HG03066 (cell line): ENCODE data around the gene AUNIP.

Experiments used
- ATAC-seq: cut with Tn5 transposase; IDR thresholded peaks from one replicate; pipeline ENCODE4 v1.9.1; 2021; ENCODE audit warnings: low read depth; ENCODE audit not compliant: unreplicated experiment

Gene AUNIP

DNA sequence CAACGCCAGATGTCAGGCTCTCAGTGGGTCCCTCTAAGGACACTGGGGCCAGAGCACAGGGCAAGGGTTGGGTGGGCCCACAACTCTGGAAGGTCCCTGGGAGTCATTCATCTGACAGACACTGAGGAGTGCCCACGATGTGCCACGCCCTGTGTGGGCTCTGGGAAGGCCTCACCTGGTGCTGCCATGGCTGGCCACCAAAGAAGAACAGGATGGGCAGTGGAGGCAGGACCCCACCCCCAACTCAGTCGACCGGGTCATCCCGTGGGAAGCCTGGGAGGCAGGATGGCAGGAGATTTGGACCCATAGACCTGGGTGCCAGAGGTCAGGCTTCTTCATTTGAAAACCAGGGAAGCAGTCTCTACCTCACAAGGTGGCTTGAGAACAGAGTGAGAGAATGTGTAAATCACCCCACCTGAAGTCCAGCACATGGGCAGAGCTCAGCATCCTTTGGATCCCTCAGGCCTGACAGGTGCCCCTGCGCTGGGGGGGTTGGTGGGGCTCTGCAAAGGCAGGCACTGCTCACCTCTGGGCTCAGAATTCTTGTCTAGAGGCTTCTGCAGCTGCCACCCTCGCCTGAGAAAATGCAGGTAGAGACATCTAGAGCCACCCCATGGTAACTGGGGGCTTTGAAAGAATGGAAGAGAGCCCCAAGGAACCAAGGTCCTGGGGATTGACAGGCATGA, 60.4 kb downstream of the AUNIP start:
- ATAC-seq, result no peak

DNA sequence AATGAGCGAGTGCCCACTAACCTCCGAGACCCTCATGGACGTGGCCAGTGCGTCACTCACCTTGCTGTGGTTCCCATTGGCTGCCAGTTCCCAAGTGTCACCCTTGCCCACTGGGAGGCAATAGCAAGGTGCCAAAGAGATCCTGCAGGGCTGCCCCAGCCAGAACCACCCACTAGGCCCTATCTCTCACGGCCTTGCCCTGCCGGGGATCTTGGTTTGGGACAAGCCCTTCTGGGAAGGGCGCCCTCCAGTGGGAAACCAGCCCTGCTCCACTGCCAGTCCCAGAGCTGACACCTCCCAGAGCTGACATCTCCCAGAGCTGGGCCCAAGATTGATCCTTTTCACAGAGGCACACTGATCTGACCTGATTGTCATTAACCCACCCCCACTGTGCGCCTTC, 61.3 kb downstream of the AUNIP start:
- no peak for ATAC-seq

DNA sequence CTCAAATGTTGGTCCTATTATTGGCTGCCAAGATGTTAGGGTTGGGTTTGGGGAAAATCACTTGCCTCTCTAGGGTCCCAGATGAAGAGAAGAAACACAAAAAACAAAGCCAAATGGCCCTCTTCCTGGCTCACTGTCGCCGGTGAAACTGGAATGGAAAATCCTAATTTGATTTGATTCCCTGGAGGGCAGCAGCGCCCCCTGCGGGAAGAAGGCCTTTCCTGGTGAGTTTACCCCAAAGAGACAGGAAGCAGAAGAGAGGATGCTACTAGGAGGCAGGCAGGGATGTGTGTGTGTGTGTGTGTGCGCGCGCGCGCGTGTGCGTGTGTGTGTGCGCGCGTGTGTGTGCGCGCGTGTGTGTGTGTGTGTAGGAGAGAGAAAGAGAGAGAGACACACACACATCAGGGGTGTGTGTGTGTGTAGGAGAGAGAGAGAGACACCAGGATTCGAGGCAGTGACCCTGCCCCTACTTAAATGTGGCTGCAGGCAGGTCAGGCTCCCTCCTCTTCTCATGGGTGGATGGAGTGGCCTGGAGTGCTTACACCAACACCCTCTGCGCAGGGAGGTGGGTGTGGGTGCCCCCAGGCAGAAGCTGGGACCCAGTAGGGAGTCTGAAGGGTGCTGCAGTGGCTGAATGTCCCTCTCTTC, 62.3 kb downstream of the AUNIP start:
- no peak for ATAC-seq

DNA sequence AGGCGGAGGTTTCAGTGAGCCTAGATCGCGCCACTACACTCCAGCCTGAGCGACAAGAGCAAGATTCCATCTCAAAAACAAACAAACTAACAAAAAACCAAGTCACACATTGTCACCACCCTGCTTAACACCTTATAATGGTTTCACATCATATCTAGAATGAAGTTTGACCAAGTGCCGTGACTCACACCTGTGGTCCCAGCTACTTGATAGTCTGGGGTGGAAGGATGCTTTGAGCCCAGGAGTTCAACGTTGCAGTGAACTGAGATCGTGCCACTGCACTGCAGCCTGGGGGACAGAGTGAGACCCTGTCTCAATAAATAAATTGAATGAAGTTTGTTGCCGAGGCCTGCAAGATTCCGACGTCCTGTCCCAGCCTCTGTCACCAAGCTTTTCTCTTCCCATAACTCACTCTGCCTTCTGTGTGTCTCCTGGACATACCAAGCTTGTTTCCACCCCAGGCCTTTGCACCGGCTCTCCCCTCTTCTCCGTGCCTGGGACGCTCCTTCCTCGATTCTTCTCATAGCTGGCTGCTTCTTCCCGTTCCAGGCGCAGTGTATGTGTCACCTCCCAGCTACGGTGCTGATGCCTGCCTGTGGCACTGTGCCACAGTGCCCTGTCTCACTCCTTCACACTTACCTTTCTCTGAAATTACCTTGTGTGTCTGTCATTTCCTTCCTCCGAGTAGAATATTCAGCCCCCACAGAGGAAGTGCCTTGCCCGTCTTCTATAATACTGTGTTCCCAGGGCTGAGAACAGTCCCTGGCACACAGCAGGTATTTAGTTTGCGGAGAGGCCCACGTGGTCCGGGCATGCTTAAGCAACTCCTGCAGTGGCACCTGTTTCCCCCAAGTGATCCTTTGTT, 63.1 kb downstream of the AUNIP start:
- ATAC-seq, result no peak

DNA sequence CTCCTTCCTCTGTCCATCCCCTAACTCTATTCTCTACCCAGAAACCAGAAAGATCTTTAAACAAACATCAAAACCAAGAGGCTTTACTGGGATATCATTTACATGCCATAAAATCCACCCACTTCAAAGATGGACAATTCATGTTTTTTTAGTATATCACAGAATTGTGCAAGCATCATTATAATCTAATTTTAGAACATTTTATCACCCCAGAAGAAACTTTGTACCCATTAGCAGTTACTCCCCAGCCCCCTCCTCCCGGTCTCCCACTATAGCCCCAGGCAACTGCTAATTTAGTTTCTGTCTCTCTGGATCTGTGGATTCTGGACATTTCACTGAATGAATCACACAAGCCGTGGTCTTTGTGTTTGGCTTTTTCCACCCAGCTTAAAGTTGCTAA, 64.0 kb downstream of the AUNIP start:
- ATAC-seq, result no peak

DNA sequence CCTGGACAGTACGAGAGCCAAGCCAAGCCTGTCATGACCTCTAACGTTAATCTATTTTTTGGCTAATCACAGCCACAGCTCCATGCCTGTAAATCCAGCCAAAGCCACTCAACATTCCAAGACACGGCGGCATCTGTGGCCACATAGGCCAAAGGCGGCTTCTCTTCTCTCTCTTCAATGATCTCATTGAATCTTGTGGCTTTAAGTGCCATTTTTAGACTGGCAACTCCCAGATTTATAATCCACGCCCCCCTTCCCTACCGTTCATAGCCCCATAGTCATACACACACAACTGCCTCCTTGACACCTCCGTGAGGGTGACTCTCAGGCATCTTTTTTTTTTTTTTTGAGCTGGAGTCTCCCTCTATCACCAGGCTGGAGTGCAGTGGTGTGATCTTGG, 64.9 kb downstream of the AUNIP start:
- no peak for ATAC-seq

DNA sequence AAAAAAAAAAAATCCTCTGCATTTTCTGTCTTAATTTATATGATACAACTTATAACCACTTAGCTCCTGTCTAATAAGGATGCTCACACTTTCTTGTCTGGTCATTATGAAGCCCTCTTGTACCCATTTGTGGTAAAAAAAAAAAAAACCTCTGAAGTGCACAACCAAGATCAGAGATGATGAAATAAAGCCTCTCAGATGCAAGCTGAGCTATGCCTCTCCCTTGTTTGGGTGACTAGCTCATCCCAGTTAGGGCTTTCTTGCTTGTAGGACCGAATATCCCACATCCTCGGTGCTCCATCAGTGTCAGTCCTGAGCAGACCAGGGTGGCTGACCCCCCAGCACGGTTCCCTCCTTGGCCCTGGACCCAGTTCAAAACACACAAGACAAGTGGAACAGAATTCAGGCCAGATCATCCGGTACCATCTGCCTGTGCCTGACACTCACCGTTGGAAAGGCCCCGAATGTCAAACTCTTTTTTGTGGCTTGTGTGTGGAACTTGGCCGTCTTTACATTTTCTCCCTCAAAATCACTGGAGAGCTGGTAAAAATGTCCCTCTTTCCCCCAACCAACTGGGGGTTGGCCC, 65.6 kb downstream of the AUNIP start:
- no peak for ATAC-seq

DNA sequence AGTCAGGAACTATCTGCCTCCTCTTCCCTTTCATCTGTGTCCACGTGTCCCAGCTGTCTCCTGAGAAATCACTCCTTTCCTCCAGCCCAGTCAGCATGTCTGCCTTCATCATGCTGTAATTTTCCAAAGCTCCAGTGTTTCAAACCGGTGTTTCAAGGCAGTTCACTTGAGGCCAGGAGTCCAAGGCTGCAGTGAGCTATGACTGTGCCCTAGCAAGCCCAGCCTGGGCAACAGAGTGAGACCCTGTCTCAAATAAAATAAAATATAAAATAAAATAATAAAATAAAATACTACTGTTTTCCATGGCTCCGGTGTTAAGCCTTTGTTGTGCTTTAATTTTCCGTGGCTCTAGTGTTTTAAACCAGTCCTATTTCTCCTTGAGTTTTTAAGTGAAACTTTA, 67.1 kb downstream of the AUNIP start:
- ATAC-seq, result no peak

DNA sequence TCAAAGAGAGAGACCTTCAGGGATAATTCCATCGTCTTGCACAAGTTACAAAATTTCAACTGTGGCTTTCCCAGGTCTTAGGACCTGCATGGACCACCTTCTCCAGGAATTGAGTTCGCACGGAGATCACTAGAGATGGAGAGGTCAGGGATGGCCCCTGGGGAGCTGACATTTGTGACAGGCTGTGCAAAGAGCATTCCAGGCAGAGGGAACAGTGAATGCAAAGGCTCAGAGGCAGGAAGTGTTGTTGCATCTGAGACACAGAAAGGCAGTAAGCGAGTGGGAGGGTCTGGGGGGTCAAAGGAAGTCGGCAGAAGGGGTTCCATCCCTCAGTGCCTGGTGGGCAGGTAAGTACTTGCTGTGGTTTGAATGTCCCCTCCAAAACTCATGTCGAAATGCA, 68.8 kb downstream of the AUNIP start:
- ATAC-seq, result no peak

DNA sequence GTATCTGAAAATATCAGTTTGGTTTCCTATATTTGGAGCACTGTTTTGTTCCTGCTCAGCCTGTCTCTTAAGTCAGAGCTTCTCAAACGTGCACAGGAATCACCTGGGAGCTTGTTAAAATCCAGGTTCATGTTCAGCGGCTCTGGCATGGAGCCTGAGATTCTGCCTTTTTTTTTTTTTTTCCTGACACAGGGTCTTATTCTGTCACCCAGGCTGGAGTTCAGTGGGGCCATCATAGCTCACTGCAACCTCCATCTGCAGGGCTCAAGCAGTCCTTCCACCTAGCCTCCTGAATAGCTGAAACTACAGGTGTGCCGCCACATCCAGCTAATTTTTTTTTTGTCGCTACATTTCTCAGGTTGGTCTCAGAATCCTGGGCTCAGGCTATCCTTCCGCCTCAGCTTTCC, 71.5 kb downstream of the AUNIP start:
- ATAC-seq, result no peak

DNA sequence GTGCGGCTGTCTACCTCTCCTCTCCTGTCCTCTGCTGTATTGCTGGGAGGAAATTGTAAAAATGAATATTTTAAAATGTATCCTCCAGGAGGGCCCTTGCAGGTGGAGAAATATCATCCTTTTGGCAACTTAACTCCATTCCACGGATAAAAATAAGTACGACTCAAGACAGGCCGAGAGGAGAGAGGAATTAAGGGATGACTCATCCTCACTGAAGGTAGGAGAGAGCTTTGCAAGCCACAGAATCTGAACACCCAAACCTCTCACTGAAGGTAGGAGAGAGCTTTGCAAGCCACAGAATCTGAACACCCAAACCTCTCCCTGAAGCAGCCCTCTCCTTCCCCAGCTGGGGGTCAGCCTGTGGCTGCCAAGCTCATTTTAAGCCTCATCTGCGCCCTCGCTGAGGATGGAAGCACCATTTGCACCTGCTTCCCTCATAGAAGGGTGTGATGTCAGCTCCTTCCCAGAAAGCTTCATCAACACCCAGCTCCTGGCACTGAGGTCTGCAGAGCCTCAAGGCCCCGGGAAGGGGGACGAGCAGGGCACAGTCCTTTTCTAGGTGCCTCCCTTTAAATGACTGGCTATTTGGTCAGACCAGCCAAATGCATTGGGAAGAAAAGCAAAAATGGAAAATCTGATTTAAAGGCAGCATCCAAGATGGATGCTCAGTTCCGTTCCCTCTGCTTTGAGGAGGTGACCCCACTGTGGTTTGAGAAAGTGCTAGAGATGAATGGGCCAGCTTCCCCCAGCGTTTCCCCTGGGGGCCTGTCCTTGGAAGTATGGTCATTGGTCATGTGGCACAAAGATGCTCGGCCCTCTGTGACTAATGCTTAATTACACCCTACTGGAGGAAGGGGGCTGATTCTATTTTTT, 72.1 kb downstream of the AUNIP start:
- ATAC-seq, result no peak

DNA sequence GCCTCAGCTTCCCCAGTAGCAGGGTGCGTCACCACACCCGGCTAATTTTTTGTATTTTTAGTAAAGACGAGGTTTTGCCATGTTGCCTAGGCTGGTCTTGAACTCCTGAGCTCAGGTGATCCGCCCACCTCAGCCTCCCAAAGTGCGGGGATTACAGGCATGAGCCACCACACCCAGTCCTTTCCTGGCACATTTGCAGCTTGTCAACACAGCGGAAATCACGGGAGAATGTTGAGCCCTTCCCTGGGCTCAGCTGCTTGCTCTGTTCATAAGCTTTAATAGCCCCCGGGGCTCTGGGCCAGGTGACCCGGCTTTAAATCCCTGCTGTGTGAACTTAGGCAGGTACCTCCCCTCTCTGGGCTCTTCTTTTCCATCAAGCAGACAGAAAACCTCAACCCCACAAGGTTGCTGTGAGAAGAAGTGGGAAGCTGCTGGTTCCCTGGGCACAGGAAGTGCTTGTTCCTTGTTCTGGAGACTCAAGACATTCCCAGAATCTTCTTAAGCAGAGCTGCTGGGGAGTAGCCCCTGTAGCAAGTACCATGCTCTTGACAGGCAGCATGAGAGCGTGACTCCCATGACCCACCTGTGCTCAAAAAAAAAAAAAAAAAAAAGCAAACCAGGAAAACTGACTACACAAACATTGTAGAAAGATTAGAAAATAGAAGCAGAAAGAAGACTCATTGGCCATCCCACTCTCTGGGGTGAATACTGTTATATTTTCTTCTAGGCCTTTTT, 73.8 kb downstream of the AUNIP start:
- no peak for ATAC-seq

DNA sequence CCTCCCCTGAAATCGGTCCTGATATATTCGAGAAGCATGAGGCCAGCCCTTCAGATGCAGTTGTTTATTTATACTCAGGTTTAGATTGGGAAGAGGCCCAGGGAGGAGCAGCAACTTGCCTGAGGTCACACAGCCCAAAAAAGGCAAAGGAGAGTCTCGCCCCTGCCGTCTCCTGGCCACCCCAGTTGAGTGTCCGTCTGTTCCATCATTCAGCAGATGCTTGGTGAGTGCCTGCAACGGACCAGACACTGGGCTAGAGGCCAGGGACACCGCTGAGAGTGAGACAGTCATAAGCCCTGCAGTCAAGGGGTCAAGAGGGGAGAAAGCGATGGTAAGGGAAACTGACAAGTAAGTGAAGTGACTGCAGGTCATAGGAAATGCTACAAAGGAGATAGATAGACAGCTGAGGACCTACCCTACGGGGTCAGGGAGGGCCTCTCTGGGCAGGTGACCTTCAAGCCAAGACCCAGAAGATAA, 74.6 kb downstream of the AUNIP start:
- no peak for ATAC-seq
